ENCODE measurements around the gene VAMP8.
"Not testable (repeated sequence)": the region's sequence is repeated elsewhere in the genome, so short reads cannot be mapped to it uniquely, and the experiment has no call there.

VAMP8 gene

DNA sequence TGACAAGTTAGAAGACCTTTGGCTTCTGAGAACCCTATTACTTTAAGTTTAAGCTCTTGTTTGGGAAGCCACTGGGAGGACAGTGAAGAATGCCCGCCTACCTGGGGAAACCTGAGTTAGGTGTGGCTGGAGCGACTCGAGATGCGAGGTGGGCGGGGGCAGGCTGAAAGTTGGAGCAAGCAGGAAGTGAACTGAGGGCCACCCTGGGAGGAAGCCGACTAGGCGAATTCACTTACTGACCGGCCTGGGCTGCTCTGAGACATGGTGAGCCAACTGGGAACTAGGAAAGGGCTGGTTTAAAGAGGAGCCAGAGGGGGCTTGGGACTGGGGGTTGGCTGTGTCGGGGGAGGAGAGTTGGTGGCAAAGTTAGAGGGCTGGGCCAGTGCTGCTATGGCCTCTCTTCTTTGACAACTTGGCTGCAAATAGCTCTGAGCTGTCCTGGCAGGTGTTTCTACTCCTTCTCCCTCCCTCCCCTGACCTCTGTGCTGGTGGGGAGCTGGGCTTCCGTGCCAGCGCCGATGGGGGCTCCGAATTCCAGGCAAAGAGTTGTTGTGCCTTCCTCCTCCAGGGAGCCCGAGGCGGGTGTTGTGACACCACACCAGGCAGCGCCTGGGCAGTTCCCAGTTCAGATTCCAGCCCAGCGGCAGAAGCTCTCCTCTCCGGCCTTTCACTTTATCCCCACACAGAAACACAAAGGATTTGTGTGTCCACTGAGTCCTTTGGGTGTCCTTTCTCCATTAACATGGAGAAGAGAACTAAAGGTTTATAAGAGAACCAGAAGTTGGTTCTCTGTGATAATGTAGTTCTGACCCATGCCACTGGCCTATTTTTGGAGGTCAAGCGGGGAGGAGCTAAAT, at the start of gene VAMP8:
Gene VAMP8, plus strand, starts transcription at position 201 of the 857 bp plus-strand sequence. Its CDS starts 61 bp downstream, at position 262.
- peak; percentile 91 for DNase-seq

DNA sequence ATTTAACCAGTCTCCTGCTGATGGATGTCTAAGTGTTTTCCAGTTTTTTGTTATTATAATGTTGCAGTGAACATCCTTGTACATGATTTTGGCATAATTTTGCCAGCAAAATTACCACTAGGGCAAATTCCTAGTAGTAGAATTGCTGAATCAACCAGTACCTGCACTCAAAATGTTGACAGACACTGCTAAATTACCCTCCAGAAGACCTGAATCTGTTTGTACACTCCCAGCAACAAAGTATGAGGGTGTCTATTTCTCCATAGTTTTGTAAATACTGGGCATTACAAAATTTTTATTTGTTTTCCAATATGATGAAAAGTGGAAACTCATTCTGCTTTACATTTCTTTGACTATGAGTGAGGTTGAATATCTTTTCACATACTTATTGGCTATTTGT, 49.6 kb upstream of the VAMP8 start:
- no peak for DNase-seq

DNA sequence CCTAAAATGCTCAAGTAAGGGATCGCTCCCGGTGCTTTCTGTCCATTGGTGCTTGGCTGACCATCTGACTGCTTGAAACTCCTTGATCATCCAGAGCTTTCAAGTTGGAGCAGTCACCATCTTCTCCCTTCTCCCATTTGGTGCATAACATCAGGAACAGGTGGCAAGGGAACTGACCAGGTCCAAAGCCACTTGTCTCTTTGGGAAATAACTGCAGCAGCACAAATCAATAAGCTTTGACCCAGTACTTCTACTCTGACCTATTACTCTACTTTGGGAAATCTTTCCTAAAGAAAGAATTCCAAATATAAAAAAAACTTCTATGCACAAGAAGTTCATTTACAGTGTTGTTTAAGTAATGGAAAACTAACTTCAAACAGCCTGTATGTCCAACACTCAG, 49.0 kb upstream of the VAMP8 start:
- DNase-seq: no peak

DNA sequence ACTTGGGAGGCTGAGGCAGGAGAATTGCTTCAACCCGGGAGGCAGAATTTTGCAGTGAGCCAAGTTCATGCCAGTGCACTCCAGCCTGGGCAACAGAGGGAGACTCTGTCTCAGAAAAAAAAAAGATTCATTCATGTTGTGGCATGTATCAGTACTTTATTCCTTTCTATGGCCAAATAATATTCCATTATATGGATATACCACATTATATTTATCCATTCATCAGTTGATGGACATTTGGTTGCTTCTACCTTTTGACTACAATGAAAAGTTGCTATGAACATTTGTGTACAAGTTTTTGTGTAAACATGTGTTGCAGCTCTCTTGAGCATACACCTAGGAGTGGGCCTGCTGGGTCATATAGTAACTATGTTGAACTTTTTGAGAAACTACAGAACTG, 47.6 kb upstream of the VAMP8 start:
- DNase-seq: no peak

DNA sequence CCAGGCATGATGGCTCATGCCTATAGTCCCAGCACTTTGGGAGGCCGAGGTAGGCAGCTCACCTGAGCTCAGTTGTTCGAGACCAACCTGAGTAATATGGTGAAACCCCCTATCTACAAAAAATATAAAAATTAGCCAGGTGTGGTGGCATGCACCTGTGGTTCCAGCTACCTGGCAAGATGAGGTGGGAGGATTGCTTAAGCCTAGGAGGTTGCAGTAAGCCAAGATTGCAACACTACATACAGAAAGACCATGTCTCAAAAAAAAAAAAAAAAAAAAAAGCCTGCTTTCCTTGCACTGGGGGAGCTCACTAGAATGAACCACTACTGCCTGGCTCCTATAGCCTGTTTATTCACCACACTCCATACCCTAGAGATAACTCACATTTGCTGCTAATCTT, 45.8 kb upstream of the VAMP8 start:
- no peak for DNase-seq

DNA sequence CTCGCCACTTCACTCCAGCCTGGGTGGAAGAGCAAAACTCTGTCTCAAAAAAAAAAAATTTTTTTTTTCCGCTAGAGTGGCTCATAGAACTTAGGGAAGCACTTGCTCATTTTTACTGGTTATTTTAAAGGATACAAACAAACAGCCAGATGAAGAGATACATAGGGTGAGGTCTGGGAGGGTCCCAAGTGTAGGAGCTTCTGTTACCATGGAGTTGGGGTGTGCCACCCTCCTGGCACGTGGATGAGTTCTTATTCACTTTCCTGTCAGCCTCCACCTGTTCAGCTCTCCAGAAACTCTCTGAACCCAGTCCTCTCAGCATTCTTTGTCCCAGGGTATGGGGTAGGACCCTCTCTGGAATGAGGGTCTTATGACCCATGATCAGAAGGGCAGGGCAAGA, 43.3 kb upstream of the VAMP8 start:
- no peak for DNase-seq

DNA sequence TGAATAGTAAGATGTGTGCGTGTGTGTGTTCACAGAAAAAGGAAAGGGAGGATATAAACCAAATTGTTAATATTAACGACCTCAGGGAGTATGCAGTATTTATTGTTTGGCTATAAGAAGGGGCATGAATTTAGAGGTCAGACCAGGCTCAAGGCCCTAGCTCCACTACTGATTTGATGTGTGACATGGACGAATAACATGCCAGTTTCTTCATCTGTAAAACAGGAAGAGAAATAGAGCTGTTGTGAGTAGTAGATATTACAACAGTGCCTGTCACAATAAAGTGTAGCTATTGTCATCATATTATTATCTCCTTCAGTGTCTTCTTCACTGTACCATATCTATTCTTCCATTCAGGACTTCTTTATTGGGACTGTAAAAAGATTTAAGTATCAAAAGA, 42.5 kb upstream of the VAMP8 start:
- no peak for DNase-seq

DNA sequence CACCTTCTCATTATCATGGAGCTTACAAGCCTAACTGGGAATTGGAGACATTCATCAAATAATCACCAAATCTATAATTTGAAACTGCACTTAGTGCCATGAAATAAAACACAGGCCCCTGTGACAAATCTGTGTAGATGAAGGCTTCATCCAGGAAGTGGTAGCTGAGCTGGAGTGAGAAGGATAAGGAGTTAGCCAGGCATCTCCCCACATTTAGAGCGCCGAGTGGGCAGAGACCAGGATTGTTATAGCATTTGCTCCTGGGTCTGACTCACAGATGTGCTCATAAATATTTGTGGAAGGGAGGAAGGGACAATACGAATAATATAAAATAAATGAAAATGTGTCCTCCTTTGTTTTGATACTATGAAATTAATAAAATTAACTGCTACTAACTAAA, 40.9 kb upstream of the VAMP8 start:
- no peak for DNase-seq

DNA sequence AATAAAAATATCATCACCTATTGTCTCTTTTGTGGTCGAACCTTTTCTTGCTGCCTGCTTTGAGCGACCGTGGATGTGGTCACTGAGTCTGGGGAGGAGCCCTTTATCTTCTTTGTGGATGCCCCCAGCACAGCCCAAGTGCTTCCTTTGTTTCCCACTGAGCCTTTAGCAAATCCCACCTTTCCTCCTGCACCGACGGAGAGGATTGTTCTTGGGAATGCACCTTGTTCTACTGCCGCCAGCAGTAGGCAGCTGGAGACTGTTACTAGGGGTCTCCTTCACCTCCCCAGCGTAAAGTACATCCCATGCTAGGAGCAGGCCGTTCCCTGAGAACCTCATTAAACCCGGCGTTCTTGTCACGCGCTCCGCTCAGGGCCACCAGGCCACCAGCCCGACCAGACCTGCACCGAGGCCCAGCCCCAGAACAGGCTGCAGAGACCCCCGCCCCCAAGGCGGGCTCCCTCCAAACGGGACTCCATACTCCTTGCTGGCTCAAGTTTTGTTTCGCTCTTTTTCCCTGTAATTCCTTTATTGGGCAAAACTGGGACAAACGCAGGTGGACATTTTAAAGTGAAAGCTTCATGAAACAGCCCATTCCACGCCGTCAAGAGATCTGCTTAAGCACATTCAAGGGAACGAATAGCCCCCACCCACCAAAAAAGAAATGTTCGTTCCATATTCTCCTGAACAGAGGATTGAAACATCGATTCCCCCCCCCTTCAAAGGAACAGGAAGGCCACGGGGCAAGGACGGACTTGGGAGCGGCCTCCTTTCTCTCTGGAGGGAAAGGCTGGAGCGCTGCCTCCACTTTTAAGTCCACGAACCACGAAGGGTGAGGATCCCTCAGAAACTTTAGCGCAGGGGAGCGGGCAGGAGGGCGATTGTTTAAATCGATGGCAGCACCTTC, 39.5 kb upstream of the VAMP8 start:
- peak; percentile 86 for DNase-seq

DNA sequence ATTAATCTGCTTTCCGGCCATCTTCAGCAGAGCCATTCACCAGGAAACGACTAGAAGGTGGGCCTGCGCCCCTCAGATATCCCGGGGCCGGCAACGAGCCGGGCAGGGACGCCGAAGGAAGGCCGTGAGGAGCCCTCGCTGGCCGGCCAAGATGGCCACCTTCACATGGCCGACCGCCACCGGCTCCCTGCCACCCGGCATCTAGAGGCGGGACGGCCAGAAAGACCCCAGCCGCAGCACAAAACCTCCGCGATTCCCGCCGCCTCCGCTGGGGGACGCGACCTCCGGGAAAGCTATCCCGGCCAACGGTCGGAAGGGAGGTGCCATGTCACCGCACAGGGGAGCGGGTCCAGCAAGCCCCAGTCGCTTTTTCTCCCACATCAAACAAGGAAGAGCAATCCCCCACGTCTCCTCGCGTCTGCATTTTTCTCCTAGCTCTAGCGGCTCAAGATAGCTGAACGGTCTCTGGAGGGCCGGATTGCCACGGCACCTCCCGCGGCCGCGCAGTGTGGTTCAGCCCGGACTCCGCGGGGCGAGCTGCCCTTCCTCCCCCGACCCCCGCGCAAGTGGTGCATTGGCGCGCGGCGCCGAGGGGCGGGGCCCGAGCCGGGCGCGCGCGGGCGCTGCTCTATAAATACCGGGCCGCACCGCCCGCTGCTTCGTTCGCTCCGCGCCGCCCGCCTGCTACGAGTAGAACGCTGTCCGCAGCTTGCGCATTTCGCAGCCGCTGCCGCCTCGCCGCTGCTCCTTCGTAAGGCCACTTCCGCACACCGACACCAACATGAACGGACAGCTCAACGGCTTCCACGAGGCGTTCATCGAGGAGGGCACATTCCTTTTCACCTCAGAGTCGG, 38.7 kb upstream of the VAMP8 start, which contains the start of gene MAT2A:
Gene MAT2A, plus strand, starts transcription at position 662 of the 854 bp plus-strand sequence. Its CDS starts 120 bp downstream, at position 782.
- peak; percentile 98 for DNase-seq

DNA sequence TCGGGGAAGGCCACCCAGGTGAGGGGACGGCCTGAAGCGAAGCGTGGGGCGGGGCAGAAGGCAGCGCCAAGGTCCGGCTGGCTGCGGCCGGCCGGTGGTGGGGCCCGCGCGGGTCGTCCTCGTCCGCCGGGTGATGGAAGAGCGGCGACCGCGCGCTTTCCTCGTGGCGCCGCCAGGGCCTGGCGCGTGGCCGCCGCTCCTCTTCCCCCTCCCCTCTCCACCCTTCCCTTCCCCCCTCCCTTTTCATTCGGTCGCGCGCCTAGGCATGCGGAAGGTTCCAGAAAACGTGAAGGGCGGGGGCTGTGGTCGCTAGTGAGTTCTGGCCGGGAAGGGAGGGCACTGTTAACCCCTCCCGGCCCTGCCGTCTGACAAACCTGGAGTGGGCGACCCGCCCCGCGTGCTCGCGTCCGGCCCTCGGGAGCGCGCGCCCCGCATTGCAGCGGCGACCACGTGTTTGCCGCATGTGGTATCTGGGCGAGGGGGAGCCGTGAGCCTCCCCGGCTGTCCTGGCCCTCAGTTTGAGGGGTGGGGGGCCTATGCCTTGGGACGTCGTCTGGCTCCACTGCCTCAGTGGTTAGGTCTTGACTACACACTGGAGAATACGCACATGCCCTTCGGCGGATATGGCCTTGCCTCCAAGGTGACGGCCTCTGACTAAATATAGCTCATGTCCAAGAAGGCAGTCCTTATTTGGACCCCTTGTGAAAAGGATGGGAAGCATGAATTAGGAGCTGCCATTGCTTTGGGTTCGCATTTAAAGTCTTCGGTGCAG, 37.8 kb upstream of the VAMP8 start:
- peak; percentile 70 for DNase-seq

DNA sequence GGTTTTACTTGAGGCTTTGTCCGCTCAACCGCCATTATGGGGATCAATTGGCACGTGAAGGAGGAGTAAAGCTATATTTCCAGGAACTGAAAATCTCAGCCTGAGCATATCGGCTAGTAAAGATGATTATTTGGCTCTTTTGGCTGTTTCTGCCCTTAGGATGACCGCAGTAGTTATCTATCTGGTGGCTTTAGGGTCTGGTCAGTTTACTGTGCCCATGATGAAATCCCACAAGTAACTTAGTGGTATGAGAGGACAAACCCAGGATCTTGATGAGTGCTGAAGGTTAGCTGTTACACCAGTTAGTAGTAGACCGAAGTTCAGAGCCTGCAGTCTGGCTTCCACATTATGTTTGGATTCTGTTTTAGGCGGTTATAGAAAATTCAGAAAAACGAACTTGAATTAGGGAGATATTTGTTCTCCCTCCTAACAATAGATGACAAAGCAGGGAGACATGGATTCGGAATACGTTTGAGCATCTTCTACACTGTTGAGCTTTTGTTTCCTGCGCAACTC, 37.2 kb upstream of the VAMP8 start:
- no peak for DNase-seq

DNA sequence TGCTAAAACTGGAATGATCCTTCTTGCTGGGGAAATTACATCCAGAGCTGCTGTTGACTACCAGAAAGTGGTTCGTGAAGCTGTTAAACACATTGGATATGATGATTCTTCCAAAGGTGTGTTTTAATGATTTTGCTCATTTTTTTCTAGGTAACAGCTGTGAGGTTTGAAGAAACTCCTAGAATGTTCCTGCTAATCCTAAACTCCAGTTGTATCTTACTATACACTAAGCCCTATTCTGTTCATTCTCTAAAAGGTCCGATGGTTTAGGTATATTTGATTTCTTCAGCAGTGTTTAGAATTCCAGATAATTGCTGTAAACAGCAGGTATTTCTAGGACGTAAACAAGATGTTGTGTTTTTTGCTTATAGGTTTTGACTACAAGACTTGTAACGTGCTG, 36.1 kb upstream of the VAMP8 start:
- no peak for DNase-seq

DNA sequence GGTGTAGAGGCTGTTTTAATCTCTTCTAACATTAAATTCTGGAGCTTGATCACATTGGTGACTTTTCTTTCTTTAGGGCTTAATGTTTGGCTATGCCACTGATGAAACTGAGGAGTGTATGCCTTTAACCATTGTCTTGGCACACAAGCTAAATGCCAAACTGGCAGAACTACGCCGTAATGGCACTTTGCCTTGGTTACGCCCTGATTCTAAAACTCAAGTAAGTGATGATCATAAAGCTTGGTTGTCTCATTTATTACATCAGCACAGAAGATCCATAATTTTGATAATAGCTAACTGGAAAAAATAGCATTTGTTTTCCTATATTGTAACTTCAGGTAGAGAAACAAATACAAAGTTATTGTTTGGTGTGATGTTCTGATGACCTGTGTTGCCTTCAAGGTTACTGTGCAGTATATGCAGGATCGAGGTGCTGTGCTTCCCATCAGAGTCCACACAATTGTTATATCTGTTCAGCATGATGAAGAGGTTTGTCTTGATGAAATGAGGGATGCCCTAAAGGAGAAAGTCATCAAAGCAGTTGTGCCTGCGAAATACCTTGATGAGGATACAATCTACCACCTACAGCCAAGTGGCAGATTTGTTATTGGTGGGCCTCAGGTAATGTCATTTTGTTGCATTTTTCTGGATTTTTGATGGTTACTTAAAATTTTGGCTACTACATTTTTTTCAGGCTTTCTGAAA, 35.5 kb upstream of the VAMP8 start:
- DNase-seq: no peak

DNA sequence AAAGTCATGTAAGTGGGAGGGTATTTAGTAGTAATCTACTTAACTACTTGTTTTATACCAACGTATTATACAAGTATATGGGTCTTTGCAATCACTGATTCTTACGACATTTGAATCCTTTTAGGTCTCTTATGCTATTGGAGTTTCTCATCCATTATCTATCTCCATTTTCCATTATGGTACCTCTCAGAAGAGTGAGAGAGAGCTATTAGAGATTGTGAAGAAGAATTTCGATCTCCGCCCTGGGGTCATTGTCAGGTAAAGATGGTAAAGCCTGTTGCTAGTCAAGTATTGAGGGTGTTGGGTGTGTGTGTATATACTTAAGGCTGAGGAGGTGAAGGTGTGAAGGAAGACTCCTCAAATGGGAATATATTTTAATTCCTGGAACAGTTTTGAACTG, 34.6 kb upstream of the VAMP8 start:
- DNase-seq: no peak

DNA sequence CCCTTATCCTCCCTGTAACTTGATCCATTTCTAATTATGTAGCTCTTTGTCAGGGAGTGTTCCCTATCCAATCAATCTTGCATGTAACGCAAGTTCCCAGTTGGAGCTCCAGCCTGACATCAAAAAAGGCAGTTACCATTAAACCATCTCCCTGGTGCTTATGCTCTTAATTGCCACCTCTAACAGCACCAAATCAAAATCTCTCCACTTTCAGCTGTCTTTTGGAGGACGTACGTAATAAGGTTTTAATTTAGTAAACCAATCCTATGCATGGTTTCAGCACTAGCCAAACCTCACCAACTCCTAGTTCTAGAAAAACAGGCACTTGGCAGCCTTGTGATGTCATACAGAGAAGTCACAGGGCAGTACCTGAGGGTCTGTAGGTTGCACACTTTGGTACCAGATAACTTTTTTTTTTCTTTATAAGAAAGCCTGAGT, 33.1 kb upstream of the VAMP8 start:
- not testable (repeated sequence) for DNase-seq

DNA sequence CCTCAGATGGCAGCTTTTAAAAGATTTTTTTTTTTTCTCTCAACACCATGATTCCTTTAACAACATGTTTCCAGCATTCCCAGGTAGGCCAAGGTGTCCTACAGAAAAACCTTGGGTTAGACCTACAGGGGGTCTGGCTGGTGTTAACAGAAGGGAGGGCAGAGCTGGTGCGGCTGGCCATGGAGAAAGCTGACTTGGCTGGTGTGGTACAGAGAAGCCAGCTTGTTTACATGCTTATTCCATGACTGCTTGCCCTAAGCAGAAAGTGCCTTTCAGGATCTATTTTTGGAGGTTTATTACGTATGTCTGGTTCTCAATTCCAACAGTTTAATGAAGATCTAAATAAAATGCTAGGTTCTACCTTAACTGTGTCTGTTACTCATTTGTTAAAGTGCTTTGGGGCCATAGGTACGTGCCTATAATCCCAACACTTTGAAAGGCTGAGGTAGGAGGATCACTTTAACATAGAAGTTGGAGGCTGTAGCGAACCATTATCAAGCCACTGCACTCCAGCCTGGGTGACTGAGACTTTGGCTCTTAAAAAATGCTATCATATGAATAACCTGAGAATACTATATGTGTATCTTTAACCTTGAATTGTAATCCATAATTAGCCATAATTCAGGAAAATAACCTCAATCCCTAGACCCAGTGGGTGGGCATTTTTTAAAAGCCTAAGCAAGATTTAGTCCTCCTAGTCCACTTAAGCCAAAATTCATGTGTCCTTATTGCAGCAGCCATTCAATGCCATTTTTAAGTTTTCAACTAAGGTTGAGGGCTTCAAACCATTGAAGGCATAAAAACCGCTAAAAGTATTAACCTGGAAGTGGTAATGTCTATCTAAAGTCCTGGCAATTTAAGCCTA, 32.2 kb upstream of the VAMP8 start:
- not testable (repeated sequence) for DNase-seq

DNA sequence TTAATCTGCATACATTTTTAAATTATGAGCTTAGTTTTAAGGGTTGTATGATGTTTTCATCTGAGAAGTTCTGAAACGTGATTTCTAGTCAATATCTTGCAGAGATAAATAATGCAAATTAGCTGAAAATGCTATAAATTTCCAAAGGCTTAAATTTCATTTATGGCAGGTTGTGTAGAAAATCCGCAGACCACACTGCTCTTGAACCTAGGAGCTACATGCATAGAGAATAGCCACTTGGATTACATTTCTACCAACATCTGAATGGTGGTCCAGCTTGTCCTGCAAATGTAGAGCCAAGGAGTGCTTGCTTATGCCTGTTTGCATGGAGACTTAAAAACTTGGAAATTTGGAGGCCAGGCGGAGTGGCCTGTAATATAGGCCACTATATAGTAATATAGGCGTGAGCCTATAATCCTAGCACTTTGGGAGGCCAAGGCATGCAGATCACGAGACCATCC, 31.6 kb upstream of the VAMP8 start:
- DNase-seq: no peak

DNA sequence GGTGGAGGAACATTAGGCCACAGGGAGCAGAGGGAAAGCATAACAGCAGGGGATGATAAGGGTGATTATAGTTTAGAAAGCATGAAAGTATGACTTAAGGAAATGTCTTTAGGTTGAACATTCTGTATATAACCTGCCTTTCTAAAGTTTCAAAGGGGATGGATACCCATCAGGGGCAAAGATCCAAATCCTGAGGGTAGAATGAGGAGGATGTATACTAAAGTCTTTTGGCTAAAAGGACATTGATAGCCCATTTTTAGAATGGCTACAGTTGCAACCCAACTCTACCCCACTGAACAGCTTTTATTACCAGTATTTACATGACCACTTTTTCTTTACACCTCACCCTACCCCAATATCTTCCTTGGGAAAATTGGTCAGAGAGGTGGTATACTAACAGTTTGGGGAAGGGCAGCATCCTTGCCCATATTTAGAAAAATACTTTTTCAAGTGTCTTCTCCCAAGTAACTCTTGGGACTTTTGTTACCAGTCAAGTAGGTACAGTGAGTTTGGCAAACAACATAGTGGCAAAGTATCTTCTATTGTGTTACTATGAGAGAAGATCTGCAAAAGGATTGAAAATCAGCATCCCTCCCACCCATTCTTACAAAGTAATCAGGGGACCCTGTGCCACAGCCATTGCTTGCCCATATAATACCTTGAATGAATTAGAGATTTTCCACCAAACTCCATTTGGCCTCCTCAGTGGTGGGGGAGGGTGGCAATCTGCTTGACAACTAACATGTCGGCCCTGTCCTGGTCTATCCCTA, 30.1 kb upstream of the VAMP8 start:
- DNase-seq: no peak
